ENCODE data around the gene SCAMP4.

SCAMP4 gene

GRCh38 chr19:1929021-1929742 lies 24.0 kb downstream of the SCAMP4 start (continued):
- TF ChIP-seq ZBTB10 (tag by site-specific recombination; IDR thresholded peaks at IDR 0.05) (0 out of 2 replicates have a peak, but pooled peaks have one; percentile 23), ZNF2 (tag by site-specific recombination; IDR thresholded peaks at IDR 0.05) (peak; percentile 45; the same call in 1 of the 2 replicates), ZNF37A (tag by site-specific recombination; IDR thresholded peaks at IDR 0.05) (no peak), REPIN1 (tag by site-specific recombination; IDR thresholded peaks at IDR 0.05; ENCODE audit: low read depth) (no peak), ZNF362 (tag by site-specific recombination; IDR thresholded peaks at IDR 0.05) (no peak), SP2 (tag by site-specific recombination; IDR thresholded peaks at IDR 0.05) (peak; percentile 10; the same call in 1 of the 2 replicates), PRDM10 (tag by site-specific recombination; IDR thresholded peaks at IDR 0.05) (peak; percentile 84; the same call in 1 of the 2 replicates), MZF1 (tag by site-specific recombination; IDR thresholded peaks at IDR 0.05; ENCODE audit: borderline replicate concordance) (no peak), ZNF488 (tag by site-specific recombination; IDR thresholded peaks at IDR 0.05) (no peak), ZNF157 (tag by site-specific recombination; IDR thresholded peaks at IDR 0.05) (no peak), ZNF239 (tag by site-specific recombination; IDR thresholded peaks at IDR 0.05) (no peak), ZNF518A (tag by site-specific recombination; conservative IDR thresholded peaks at IDR 0.05; ENCODE audit: low read depth) (no peak), ZNF169 (tag by site-specific recombination; IDR thresholded peaks at IDR 0.05) (no peak), ZNF677 (tag by site-specific recombination; IDR thresholded peaks at IDR 0.05) (no peak), ZNF530 (tag by site-specific recombination; IDR thresholded peaks at IDR 0.05; ENCODE audit: low read depth) (no peak), ZSCAN16 (tag by site-specific recombination; IDR thresholded peaks at IDR 0.05) (no peak), ZNF791 (tag by site-specific recombination; IDR thresholded peaks at IDR 0.05) (no peak), ZNF26 (tag by site-specific recombination; IDR thresholded peaks at IDR 0.05) (no peak), ZNF416 (tag by site-specific recombination; IDR thresholded peaks at IDR 0.05) (no peak), ZNF132 (tag by site-specific recombination; IDR thresholded peaks at IDR 0.05; ENCODE audit: borderline replicate concordance) (no peak), KLF17 (tag by site-specific recombination; IDR thresholded peaks at IDR 0.05) (no peak), ZNF48 (tag by site-specific recombination; IDR thresholded peaks at IDR 0.05) (no peak), YY1 (tag by site-specific recombination; IDR thresholded peaks at IDR 0.05) (no peak)

Data from HEK293 (cell line).